Activated CD8-positive, alpha-beta memory T cell treated with anti-CD3 and anti-CD28 coated beads for 36 hours (primary cell): Measurements from ENCODE around the gene SPATA31E1. TPM values are rescaled to one million over a fixed set of nuclear protein-coding genes. Genes with fewer than 3 reads are reported as not detected.
"Not testable (repeated sequence)": the region's sequence is repeated elsewhere in the genome, so short reads cannot be mapped to it uniquely, and the experiment has no call there.

Experiments
- CTCF ChIA-PET: fragments of 350-600 bp; sonication (Branson Sonifier 250); formaldehyde crosslinking; loops from one replicate; lab custom pipeline; 2021; ENCODE audit warnings: antibody characterized with exemption; lab: Charles Lee
- POLR2A ChIA-PET: fragments of 350-600 bp; sonication (Branson Sonifier 250); formaldehyde crosslinking; loops from one replicate; lab custom pipeline; 2021; ENCODE audit warnings: antibody characterized with exemption; lab: Charles Lee
- total RNA-seq, 2 experiments: library from RNA; stranded (reverse); gene quantifications; one replicate each; pipeline ENCODE4 v1.2.3, GENCODE V29; 2021

SPATA31E1 gene
- total RNA-seq, 2 experiments from 2014 or later = not detected

DNA sequence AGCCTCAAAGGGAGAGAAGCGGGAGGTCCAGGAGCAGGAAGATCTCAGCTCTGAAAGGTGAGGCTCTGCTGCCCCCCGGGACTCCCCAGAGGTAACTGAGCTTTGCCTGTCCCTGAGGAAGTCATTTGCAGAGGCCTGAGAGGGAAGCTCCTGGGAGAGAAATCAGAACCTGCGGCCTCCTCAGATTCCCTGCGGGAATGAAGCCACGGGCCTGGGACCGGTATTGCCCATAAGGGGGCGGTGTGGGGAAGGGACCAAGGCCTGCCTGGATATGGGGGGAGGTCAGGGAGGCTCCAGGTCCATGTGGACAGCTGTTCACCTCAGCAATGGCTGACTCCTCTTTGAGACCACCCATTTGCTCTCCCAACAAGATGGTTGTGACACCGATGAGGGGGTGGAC, 1.3 kb downstream of the SPATA31E1 start:
- ChIA-PET POLR2A (no interaction called here), CTCF (no interaction called here)

DNA sequence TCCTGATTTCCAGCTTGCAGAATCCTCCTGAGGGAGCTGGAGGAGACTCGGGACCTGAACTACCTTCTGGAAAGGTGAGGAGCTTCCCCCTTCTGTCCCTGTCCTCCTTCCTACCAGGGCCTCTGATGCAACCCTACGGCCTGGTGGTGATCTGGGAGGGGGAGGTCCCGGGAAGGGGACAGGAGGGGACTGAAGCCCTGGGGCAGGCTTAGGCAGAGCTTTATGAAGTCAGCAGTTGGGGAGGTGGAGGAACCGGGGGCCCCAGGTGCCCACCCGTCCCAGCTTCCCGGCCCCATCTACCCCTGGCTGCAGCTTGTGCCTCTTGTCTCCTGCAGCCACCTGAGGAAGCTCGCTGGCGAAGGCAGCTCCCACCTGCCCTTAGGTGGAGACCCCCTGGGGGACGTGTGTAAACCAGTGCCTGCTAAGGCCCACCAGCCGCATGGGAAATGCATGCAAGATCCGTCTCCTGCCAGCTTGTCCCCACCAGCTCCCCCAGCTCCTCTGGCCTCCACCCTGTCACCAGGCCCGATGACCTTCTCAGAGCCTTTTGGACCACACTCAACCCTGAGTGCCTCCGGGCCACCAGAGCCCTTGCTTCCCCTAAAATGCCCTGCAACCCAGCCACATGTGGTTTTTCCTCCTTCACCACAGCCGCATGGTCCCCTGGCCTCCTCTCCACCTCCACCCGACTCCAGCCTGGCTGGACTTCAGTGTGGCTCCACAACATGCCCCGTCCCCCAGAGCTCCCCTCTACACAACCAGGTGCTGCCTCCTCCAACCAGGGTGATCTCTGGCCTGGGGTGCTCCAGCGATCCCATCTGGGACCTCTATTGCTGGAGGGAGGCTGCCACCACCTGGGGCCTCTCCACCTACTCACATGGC, 2.1 kb downstream of the SPATA31E1 start:
- POLR2A ChIA-PET = no interaction called here
- CTCF ChIA-PET = no interaction called here

DNA sequence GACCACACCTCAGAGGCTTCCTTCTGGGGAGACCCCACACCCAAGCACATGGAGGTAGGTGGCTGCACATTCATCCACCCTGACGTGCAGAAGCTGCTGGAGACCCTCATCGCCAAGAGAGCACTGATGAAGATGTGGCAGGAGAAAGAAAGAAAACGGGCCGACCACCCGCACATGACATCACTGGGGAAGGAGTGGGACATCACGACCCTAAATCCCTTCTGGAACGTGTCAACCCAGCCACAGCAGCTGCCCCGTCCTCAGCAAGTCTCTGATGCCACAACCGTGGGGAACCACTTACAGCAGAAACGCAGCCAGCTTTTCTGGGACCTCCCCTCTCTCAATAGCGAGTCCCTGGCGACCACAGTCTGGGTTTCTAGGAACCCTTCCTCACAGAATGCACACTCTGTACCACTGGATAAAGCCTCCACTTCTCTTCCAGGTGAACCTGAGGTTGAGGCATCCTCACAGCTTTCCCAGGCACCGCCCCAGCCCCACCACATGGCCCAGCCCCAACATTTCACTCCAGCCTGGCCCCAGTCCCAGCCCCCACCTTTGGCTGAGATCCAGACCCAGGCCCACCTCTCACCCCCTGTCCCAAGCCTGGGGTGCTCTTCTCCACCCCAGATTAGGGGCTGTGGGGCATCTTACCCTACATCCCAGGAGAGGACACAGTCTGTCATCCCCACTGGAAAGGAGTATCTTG, 3.0 kb downstream of the SPATA31E1 start:
- ChIA-PET CTCF (no interaction called here), POLR2A (no interaction called here)

DNA sequence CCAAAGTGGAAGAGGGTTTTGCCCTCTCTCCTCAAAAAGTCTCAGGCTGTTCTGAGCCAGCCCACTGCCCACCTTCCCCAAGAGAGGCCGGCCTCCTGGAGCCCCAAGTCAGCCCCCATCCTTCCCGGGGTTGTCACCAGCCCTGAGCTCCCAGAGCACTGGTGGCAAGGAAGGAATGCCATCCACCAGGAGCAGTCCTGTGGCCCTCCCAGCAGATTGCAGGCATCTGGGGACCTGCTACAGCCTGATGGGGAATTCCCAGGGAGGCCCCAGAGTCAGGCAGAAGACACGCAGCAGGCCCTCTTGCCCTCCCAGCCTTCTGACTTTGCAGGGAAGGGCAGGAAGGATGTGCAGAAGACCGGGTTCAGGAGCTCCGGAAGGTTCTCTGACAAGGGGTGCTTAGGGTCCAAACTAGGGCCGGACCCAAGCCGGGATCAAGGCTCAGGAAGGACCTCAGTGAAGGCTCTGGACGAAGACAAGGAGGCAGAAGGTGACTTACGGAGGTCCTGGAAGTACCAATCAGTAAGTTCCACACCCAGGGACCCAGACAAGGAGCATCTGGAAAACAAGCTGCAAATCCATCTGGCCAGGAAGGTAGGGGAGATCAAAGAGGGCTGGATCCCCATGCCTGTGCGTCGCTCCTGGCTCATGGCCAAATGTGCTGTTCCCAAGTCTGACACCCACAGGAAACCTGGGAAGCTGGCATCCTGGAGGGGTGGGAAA, 3.7 kb downstream of the SPATA31E1 start:
- POLR2A ChIA-PET = no interaction called here
- CTCF ChIA-PET = no interaction called here

DNA sequence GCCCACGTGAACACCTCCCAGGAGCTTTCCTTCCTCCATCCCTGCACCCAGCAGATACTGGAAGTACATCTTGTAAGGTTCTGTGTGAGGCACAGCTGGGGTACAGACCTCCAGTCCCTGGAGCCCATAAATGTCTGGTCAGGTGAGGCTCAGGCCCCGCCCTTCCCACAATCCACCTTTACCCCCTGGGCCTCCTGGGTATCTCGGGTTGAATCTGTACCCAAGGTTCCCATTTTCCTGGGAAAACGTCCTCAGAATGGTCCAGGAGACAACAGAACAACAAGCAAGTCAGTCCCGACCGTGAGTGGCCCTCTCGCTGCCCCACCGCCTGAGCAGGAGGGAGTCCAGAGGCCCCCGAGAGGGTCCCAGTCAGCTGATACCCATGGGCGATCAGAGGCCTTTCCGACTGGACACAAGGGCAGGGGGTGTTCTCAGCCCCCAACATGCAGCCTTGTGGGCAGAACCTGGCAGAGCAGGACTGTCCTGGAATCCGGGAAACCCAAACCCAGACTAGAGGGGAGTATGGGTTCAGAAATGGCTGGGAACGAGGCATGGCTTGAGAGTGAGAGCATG, 4.3 kb downstream of the SPATA31E1 start:
- ChIA-PET CTCF (no interaction called here), POLR2A (no interaction called here)

DNA sequence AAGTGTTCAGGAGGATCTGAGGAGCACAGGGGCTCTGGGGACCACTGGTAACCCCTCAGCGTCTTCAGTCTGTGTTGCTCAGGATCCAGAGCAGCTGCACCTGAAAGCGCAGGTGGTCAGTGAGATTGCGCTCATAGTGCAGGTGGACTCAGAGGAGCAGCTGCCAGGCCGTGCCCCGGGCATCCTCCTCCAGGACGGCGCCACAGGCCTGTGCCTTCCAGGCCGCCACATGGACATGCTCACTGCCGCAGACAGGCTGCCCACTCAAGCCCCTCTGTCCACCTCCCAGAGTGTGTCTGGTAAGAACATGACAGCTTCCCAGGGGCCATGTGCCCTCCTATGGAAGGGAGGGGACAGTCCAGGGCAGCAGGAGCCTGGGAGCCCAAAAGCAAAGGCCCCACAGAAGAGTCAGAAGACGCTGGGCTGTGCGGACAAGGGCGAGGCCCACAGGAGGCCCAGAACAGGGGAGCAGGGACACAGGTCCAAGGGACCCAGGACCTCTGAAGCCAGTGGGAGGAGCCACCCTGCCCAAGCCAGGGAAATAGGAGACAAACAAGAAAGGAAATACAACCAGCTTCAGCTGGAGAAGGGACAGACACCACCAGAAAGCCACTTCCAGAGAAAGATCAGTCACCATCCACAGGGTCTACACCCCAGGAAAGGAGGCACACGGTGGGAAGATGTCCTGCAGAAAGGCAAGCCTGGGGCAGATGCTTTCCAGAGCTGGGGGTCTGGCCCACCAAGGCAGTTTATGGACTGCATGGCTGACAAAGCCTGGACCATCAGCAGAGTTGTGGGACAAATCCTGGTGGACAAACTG, 5.2 kb downstream of the SPATA31E1 start:
- POLR2A ChIA-PET = no interaction called here
- CTCF ChIA-PET = no interaction called here

DNA sequence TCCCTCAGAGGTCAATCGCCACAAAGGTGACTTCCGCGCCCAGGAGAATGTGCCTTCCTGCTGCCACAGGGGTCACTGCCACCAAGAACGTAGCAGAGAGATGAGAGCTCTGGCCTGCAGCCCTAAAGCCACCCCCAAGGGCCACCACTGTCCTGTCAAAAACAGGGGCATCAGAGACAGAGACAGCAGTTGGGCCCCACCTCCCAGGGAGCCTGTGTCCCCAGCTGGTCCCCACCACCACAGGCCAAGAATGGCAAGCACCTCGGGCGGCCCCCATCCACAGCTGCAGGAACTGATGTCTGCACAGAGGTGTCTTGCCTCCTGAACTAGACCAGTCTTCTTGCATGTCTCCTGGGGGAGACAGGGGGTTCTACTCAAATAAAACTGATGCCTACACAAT, 5.8 kb downstream of the SPATA31E1 start:
- ChIA-PET CTCF (no interaction called here), POLR2A (no interaction called here)

DNA sequence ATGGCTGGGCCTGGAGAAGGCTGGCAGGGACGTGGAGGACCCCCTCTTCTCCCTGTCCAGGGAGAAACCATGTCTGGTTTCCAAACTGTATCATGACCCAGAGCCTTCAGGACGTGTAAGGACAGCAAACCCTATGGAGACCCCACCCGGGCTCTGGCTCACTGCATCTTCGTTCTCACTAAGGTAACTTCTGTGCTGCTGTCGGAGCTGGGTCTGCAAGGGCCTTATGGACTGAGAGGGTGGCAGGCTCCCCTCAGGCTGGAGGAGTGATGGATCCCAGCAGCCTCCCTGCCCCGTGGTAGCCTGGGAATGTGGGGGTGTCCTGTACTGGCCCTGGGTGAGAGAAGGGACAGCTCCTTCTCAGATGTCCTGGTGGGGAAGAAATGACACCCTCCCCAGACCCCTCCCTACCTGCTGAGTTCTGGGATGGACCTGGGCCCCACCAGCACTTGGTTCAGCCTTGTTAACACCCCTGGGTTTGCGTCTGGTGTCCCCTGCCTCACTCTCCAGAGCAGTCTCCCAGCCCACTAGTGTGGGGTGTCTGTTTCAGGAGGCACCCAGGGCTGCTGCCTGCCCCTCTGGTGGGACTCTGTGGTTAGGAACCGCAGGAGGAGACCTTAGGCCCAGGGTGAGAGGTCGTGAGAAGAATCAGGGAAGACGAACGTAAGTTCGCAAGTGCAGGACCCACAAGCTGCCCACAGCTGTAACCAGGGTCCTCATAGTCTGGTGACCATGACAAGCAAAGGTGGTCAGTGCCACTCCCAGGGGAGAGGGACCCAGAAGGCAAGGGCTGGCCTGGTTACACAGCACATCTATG, 6.6 kb downstream of the SPATA31E1 start:
- POLR2A ChIA-PET = no interaction called here
- CTCF ChIA-PET = no interaction called here

DNA sequence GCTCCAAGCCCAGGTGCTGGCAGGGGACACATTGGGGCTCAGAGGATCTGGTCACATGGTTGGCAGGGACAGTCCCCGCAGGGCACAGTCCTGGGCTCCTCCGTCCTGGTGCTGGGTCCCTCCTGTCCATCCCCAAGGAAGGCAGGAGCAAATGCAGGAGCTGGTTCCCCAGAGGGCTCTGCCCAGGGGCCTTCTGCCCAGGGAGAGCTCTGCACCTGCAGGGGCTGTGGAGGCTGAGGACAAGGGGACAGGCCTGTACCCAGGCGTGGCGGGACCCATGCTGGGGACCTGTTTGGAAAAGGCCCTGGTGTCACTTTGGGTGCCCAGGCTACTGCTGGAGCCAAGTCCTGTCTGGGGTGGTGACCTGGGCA, 7.2 kb downstream of the SPATA31E1 start:
- POLR2A ChIA-PET = no interaction called here
- CTCF ChIA-PET = no interaction called here

DNA sequence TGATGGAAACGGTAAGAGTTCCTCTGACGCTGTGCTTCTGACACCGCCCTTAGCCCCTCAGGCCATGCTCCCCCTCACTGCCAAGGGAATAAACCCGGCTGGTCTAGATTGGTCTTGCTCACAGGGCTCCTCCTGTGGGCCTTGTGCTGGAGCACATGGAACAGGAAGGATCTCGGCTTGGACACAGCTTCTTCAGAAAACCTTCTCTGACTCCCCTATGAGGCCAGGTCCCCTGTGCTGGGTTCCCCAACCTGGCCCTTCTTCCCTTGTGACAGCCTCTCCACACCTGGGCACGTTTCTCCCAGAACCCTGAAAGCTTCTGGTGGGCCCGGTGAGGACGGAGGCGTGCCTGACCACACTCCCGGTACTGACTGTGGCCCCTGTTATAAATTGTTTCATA, 8.2 kb downstream of the SPATA31E1 start:
- POLR2A ChIA-PET = no interaction called here
- CTCF ChIA-PET = no interaction called here

DNA sequence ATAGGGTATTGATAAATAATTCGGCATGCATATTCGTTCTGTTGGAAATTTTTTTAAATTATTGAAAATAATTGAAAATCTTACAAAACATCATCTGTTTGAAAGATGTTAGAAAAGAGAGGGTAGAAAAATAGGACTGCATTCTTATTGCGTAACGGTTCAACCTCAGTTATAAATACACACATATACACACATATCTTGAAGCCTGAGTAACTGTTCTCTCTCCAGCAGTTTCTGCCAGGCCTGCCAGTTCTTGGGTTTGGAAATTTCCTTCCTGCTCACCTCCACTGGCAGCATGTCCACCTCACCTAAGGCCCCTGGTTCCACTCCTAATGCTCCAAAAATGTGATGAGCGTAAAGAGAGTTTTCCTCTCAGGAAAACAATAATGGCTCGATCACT, 9.1 kb downstream of the SPATA31E1 start:
- POLR2A ChIA-PET = no interaction called here

DNA sequence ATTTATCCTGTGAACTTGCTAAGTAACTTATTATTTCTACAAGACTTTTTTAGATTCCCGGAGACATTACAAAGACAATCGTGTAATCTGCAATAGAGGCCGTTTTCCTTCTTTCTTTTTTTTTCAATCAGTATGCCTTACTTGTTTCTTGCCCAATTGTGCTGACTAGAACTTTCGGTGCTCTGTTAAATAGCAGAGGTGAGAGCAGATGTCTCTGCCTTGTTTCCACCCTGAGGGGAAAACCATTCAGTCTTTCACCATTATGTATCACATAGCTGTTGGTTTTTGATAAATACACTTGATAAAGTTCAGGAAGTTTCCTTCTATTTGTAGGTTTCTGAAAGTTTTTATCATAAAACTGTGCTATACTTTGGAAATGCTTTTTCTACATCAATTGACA, 10.3 kb downstream of the SPATA31E1 start:
- CTCF ChIA-PET = no interaction called here
- POLR2A ChIA-PET = no interaction called here

More for the DNA sequence above, 9.1 kb downstream of the SPATA31E1 start:
- CTCF ChIA-PET = no interaction called here

DNA sequence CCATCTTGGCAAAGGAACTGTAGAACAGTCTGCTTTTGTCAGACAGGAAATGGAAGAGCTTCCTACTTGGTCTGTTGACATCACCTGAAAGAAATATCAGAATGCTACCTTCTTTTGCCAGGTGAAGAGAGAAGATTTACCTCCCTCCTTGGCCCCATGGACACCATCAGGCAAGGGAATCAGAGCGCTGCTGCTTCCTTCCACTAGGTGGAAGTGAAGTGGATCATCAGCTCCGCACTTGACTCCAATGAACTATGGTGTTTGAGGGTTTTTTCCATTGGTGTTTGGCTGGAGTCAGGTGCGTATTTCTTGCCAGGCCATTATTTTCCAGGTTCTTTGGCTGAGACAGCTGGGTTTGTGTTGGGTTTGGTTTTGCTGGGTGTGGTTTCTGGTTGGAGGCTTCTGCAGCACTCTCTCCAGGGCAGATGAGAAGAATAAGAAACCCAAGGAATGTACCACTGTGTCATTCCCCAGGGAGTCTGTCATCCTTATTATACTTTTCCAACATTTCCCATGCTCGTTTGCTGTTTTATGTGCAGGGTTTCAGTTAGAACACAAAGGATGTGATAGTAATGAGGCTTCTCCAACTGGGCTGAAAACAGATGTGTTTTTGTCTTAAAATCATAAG, 12.4 kb downstream of the SPATA31E1 start:
- CTCF ChIA-PET = no interaction called here
- POLR2A ChIA-PET = no interaction called here

DNA sequence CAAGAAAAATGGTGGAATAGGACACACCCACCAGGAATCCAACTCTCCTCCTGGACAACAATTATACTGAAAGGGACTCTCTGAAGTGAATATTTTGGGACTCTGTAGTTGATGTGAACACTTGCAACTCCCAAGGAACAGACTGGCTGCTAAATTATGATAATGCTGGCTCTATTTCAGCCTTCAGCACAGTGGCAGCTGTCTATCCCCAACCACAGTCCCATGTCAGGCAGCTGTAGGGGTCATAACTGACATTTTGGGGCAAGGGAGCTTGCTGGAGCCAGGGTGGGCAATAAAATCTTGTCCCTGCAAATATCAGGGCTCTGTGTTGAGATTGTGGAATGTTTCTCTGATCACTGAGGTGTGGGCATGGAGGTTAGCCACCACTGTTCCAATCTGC, 14.2 kb downstream of the SPATA31E1 start:
- CTCF ChIA-PET = no interaction called here
- POLR2A ChIA-PET = no interaction called here

DNA sequence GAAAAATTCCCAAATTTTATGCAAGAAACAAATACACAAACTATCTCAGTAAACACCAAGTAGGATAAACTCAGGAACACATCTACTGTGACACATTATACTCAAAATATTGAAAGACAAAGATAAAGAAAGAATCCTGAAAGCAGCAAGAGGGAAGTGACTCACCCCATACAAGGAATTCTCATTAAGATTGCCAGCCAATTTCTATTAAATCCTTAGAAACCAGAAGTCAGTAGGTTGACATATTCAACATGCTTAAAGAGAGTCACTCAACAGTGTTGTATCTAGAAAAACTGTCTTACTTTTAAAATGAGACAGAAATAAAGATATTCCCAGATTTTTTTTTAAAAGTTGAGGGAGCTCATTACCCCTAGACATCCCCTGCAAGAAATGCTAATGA, 15.5 kb downstream of the SPATA31E1 start:
- ChIA-PET POLR2A (no interaction called here), CTCF (no interaction called here)

DNA sequence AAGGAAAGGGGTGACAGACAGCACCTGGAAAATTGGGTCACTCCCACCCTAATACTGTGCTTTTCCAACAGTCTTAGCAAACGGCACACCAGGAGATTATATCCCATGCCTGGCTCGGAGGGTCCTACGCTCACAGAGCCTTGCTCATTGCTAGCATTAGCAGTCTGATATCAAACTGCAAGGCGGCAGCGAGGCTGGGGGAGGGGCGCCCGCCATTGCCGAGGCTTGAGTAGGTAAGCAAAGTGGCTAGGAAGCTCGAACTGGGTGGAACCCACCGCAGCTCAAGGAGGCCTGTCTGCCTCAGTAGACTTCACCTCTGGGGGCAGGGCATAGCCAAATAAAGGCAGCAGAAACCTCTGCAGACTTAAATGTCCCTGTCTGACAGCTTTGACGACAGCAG, 19.7 kb downstream of the SPATA31E1 start:
- POLR2A ChIA-PET, CTCF ChIA-PET: not testable (repeated sequence)

DNA sequence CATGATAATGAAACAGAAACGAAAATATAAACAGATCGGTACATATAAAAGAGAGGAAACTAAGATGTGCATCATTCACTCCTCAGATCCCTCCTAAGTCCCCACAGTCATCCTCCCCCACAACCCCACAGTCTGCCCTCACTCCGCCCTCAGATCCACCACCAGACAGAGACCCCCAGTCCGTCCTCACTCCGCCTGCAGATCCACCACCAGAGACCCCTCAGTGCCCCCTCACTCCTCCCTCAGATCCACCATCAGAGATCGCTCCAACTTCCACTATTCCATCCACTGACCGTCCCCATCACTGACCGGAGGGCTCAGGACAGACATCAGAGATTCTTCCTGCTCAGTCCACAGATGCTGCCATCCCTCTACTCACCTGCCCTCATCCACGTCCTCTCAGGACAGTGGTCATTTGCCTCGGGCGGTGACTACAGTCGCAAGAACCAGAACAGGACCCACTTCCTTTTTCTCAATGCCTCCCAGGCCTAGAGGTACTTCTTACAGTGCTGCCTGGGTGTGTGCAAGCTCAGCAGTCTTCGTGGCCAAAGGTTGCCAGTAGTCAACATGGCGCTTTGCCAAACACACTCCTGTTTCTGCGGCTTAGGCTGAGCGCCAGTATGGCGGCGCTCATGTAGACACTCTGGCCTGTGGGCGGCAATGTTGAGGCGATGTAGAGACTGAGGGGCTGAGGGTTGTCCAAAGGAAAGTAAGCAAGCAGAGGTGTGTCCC, 26.8 kb downstream of the SPATA31E1 start:
- CTCF ChIA-PET = no interaction called here
- POLR2A ChIA-PET = no interaction called here
